AG04449 (cell line): ENCODE measurements around the gene RASL10B.

Source experiments
- CTCF ChIA-PET: fragments of 350-600 bp; formaldehyde crosslinking; extraction: SDS; loops from one replicate; lab custom pipeline; 2021; ENCODE audit warnings: antibody characterized with exemption; lab: Yijun Ruan, JAX
- POLR2A ChIA-PET: fragments of 400-600, 350-600 bp; formaldehyde crosslinking; extraction: SDS; loops from one replicate; lab custom pipeline; 2020; ENCODE audit warnings: antibody characterized with exemption, inconsistent platforms; lab: Yijun Ruan, JAX
- DNase-seq: peaks from one replicate; pipeline ENCODE4 v3.0.0-alpha.2; 2010; ENCODE audit warnings: low read depth, low spot score
- H3K4me3 ChIP-seq: 2 replicates; pipeline ENCODE4 v1.5.1; 2011; ENCODE audit warnings: low read depth, mild to moderate bottlenecking, control low read depth, low read length
- CTCF ChIP-seq: IDR thresholded peaks from one replicate; pipeline ENCODE4 v1.5.1; 2011; ENCODE audit warnings: mild to moderate bottlenecking, moderate library complexity, low read length, control low read depth, inconsistent platforms; ENCODE audit not compliant: insufficient read depth; ENCODE audit errors: missing control alignments

The RASL10B gene

DNA sequence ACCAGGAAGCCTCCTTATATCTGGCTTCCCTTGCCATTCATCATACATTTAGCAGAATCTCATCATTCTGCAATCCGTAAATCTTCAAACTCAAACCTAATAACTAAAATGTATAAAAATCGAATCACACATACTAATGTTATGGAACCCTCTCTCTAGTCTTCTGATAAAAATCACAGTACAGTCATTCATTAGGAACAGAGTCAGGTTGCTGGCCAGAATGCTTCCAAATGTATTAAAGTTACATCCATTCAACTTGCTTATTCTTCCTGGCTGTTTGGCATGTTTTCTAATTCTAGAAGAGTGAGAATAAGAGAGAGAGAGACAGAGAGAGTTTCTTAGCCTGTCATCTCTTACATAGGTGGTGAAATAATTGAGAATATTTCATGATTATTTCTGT, 16.5 kb upstream of the RASL10B start:
- H3K4me3 ChIP-seq: no peak overlapping the region
- no peak for DNase-seq
- CTCF ChIA-PET: interaction anchor here (1.6 kb wide), 1 partner anchor 103 kb away, joined by 5 read pairs; no protein-coding TSS in a partner anchor
- TF ChIP-seq CTCF: no peak
- POLR2A ChIA-PET: no interaction called here

DNA sequence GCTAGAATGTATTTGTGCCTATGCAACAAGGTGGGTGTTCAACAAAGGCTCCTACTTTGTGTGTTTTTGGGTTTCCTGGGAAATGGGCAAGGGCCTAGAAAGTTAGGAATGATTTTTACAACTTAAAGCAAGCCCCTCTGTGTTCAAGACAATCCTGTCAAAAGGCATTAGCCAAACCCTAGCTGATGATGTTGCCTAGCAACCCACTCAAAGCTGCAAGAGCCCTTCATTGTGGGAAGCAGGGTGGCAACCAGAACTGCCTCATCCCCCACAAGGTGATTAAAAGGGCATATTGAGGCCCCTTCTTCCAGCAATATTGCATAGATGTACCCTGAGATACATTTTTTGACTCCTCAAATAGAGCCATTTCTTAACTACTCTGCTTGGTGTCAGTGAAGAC, 16.0 kb upstream of the RASL10B start:
- no peak overlapping the region for H3K4me3 ChIP-seq
- no peak for TF ChIP-seq CTCF
- DNase-seq: no peak
- ChIA-PET CTCF (interaction anchor here (1.6 kb wide), 2 partner anchors 48 to 103 kb away, joined by 5 to 8 read pairs; no protein-coding TSS in a partner anchor), POLR2A (no interaction called here)

DNA sequence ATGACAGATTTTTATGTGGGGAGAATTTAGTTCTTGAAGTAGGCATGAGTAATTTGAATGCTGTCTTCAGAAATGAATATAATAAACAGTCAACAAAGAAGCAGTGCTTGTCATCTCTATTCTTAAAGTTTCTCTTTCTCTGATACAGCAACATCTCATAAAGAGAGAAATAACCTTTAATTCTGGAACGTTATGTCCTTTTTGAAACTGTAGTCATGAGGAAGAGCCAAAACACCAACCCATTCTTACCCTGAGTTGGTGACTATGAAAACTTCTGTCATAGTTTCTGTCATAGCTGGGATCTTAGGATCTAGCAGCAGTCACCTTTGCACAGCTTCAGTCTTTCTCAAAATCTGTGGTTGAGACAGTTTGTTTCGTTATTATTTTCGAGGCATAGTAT, 15.3 kb upstream of the RASL10B start:
- POLR2A ChIA-PET: no interaction called here
- TF ChIP-seq CTCF: no peak
- CTCF ChIA-PET: interaction anchor here (1.1 to 4.0 kb wide), 4 partner anchors 32 to 432 kb away, joined by 3 to 17 read pairs (median 6); no protein-coding TSS in a partner anchor
- DNase-seq: no peak
- no peak overlapping the region for H3K4me3 ChIP-seq

GRCh38 chr17:35716897-35717465, 14.5 kb upstream of the RASL10B start:
- no peak overlapping the region for H3K4me3 ChIP-seq
- POLR2A ChIA-PET: no interaction called here
- no peak for DNase-seq
- TF ChIP-seq CTCF: no peak
- CTCF ChIA-PET: interaction anchor here (1.1 to 4.0 kb wide), 5 partner anchors 28 to 431 kb away, joined by 3 to 17 read pairs (median 6); no protein-coding TSS in a partner anchor

DNA sequence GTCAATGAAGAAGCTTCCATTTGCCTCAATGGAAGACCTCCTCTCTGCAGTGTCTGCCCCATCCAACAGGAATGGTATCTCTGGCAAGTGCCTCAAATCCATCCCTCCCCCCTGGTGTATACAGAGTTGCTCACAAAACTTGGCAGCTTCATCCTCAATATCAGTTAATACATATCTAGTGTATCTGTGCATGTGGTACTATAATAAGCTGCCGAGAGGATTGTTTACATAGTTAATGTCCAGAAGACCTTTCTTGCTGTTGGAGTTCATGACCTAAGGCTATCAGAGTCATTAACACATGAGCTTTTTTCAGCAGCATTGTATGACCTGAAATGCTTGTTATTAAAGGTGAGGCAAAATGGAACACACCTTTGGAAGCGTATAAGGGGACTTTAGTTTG, 14.0 kb upstream of the RASL10B start:
- CTCF ChIA-PET: interaction anchor here (1.1 to 4.0 kb wide), 5 partner anchors 15 to 431 kb away, joined by 3 to 17 read pairs (median 6); partner anchors contain the start of gene RASL10B
- TF ChIP-seq CTCF: no peak
- no peak overlapping the region for H3K4me3 ChIP-seq
- DNase-seq: no peak
- POLR2A ChIA-PET: no interaction called here

DNA sequence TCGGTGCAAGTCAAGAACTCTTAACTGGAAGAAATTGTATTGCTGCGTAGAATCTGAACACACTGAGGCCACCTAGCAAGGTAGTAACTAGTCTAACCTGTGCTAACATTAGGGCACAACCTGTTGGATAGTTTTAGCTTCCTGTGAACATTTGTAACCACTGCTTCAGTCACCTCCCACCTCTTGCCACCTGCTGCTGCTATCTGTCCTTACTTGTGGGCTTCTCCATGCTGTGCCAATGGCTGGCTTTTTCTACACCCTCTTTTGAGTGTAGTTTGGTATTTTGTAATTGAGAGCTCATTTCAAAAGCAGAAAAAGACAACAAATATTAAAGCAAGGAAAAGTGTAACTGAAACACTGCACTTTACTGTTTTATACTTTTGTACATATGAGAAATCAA, 7.7 kb upstream of the RASL10B start:
- TF ChIP-seq CTCF: no peak
- POLR2A ChIA-PET: no interaction called here
- no peak overlapping the region for H3K4me3 ChIP-seq
- DNase-seq: no peak
- CTCF ChIA-PET: interaction anchor here (0.9 to 1.4 kb wide), 3 partner anchors 8 to 110 kb away, joined by 4 read pairs; no protein-coding TSS in a partner anchor
